Stomach (tissue), 9 donors: ENCODE results near the gene IQCH. TPM values are rescaled to one million over a fixed set of nuclear protein-coding genes. Genes with fewer than 3 reads are reported as not detected.
A peak's percentile ranks its signal among the peaks of the same experiment; 100 is the strongest.

Experiments
- DNase-seq, 2 donors: peaks; one replicate each; pipeline versions ENCODE4 v3.0.0 to v3.0.0-alpha.2; 2013 to 2019
- H3K27ac ChIP-seq, 5 donors: fragments of 200-600 bp in 4 of 5; sonication (generic) in 4 of 5; one replicate each; pipeline ENCODE4 v1.5.1; 2013 to 2019; ENCODE audit warnings: mild to moderate bottlenecking in 1 of 5, moderate library complexity in 1 of 5
- H3K27me3 ChIP-seq, 3 donors: fragments of 200-600 bp; sonication (generic); one replicate each; pipeline ENCODE4 v1.5.1; 2017 to 2019; ENCODE audit warnings: mixed run types in 1 of 3
- H3K36me3 ChIP-seq, 4 donors: fragments of 200-600 bp; sonication (generic); 1 replicate in 3 of 4; 2 replicates in 1 of 4; pipeline ENCODE4 v1.5.1; 2016 to 2019
- H3K4me1 ChIP-seq, 4 donors: fragments of 200-600 bp; sonication (generic); one replicate each; pipeline ENCODE4 v1.5.1; 2016 to 2019
- H3K4me3 ChIP-seq, 4 donors: fragments of 200-600 bp; sonication (generic) in 3 of 4; one replicate each; pipeline ENCODE4 v1.5.1; 2016 to 2019; ENCODE audit warnings: mild to moderate bottlenecking in 1 of 4
- H3K9me3 ChIP-seq, 4 donors: fragments of 200-600 bp; sonication (generic); one replicate each; pipeline ENCODE4 v1.5.1; 2016 to 2019
- CTCF ChIP-seq, 7 experiments: fragments of 450-650 bp in 4 of 7; fragments of 200-600 bp in 3 of 7; sonication (generic) in 3 of 7; IDR thresholded peaks; one replicate each; pipeline ENCODE4 v1.5.1; 2016 to 2019; ENCODE audit warnings: antibody characterized with exemption in 7 of 7, control low read depth in 2 of 7, mild to moderate bottlenecking in 1 of 7
- EP300 ChIP-seq: sonication (generic); formaldehyde crosslinking; IDR thresholded peaks from one replicate; pipeline ENCODE4 v1.6.1; 2017; ENCODE audit warnings: antibody characterized with exemption
- POLR2A ChIP-seq, 4 donors: fragments of 450-650 bp; IDR thresholded peaks; one replicate each; pipeline ENCODE4 v1.6.1; 2016; ENCODE audit warnings: antibody characterized with exemption in 4 of 4, control low read depth in 2 of 4, mild to moderate bottlenecking in 1 of 4, moderate library complexity in 1 of 4
- POLR2AphosphoS5 ChIP-seq, 3 donors: sonication (generic); formaldehyde crosslinking; IDR thresholded peaks; one replicate each; pipeline ENCODE4 v1.6.1; 2016; ENCODE audit warnings: antibody characterized with exemption in 3 of 3
- WGBS, 5 donors: extraction: QIAGEN DNeasy Blood & Tissue Kit in 3 of 5; methylation state at CpG; one replicate each; pipeline versions ENCODE4 v1.1.5 to v1.1.7; 2013 to 2018; 5-methylcytosine and 5-hydroxymethylcytosine counted together
- intact Hi-C: fragments of 100-400 bp; cut with DNase I; formaldehyde crosslinking; loops from one replicate; pipeline ENCODE4 v1.15.1; 2023; ENCODE audit warnings: low total_unique reads
- polyA plus RNA-seq, 3 donors: library from polyadenylated mRNA; stranded (reverse); fragments of 200-250 nt; gene quantifications; one replicate each; pipeline ENCODE4 v1.2.3, GENCODE V29; 2013
- total RNA-seq, 5 donors: library from RNA; depleted of rRNA; stranded (reverse); fragments of >200 nt; gene quantifications; one replicate each; pipeline versions ENCODE4 v1.1.0 to v1.2.3, GENCODE V29; 2014 to 2016
- donor health status: healthy with polysubstance abuse.
- donor health status: Bipolar disorder and iron deficiency.
- donor health status: healthy.

Gene IQCH
- total and polyA plus RNA-seq, 8 donors = 0.25 to 9.4 (median 1.7) TPM; not detected in 1

GRCh38 chr15:67545864-67546263 lies 291.3 kb downstream of the IQCH start:
- Histone ChIP-seq H3K9me3 (no peaks in the 10 kb centered on the region), H3K4me3 (no peak overlapping the region), H3K4me1 (peaks cover 18 to 52% (median 31%) of the 10 kb centered on the region in 4 donors), H3K27ac (no peak overlapping the region), H3K36me3 (peaks cover 0 to 27% (median 18%) of the 10 kb centered on the region in 4 donors), H3K27me3 (no peaks in the 10 kb centered on the region)
- intact Hi-C loops = no loop called here
- 61 to 88% (median 67%) methylated on average over 3 of the region's 3 CpGs for WGBS, 5 donors
- TF ChIP-seq POLR2AphosphoS5 (IDR thresholded peaks at IDR 0.05) (no peak), CTCF (IDR thresholded peaks at IDR 0.05) (no peak), EP300 (no peak), POLR2A (IDR thresholded peaks at IDR 0.05) (no peak)
- no peak for DNase-seq

GRCh38 chr15:67547064-67547463 lies 292.5 kb downstream of the IQCH start:
- H3K9me3 ChIP-seq = no peaks in the 10 kb centered on the region
- H3K36me3 ChIP-seq = peaks cover 0 to 39% (median 28%) of the 10 kb centered on the region in 4 donors
- no peak overlapping the region for H3K27ac ChIP-seq
- 83 to 95% (median 88%) methylated on average over 2 of the region's 2 CpGs for WGBS, 5 donors
- no peak overlapping the region for H3K4me3 ChIP-seq
- intact Hi-C loops = no loop called here
- no peak for TF ChIP-seq EP300
- no peak for TF ChIP-seq POLR2AphosphoS5 (IDR thresholded peaks at IDR 0.05)
- no peak for TF ChIP-seq POLR2A (IDR thresholded peaks at IDR 0.05)
- TF ChIP-seq CTCF (IDR thresholded peaks at IDR 0.05) = no peak
- no peaks in the 10 kb centered on the region for H3K27me3 ChIP-seq
- H3K4me1 ChIP-seq = peaks cover 16 to 47% (median 30%) of the 10 kb centered on the region in 4 donors
- no peak for DNase-seq

- 51 to 73% (median 62%) methylated on average over 3 of the region's 3 CpGs for WGBS, 5 donors
- intact Hi-C loops = no loop called here
- no peak overlapping the region for H3K4me3 ChIP-seq
- H3K36me3 ChIP-seq = peaks cover 3 to 44% (median 29%) of the 10 kb centered on the region in 4 donors
- peak overlapping the region in 2 of 5 donors; percentile 11 to 30 for H3K27ac ChIP-seq
- no peaks in the 10 kb centered on the region for H3K9me3 ChIP-seq
- H3K27me3 ChIP-seq = no peaks in the 10 kb centered on the region
- DNase-seq = no peak
- TF ChIP-seq POLR2A (IDR thresholded peaks at IDR 0.05) (no peak), CTCF (IDR thresholded peaks at IDR 0.05) (no peak)
- peaks cover 16 to 47% (median 30%) of the 10 kb centered on the region in 4 donors for H3K4me1 ChIP-seq
Measured at GRCh38 chr15:67547836-67548235, 293.2 kb downstream of the IQCH start.

DNA sequence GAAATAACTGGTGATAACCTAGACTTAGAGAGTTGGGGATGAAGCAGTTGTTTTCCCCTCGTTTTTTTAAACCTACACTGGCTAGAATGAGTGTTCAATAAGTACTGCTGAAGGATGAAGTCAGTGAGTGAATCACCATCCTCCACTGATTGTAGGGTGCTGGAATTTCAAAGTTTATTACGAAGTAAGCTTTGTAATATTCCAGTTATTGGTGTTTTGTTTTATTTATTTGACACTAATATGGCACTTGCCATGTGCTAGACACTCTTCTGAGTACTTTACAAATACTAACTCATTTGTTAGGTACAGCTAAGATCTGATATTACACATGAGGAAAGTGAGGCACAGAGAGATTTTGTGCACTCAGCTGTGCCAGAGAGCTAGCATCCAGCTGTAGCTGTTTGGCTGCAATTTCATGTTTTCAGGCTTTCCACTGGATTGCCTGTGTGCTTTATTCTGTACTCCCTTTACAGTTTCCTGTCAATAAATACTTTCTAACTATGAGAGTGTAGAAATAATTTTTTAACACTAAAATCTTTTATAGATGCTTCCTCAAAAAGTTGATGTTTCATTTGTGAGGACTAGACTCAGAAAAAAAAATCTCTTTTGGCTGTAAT lies 293.8 kb downstream of the IQCH start:
- intact Hi-C loops = no loop called here
- 56 to 69% (median 67%) methylated on average over 2 of the region's 2 CpGs for WGBS, 5 donors
- peak overlapping the region in 3 of 5 donors; percentile 11 to 41 (median 30) for H3K27ac ChIP-seq
- TF ChIP-seq EP300 = no peak
- TF ChIP-seq CTCF (IDR thresholded peaks at IDR 0.05) = no peak
- no peak for TF ChIP-seq POLR2AphosphoS5 (IDR thresholded peaks at IDR 0.05)
- no peak for TF ChIP-seq POLR2A (IDR thresholded peaks at IDR 0.05)
- H3K27me3 ChIP-seq = no peaks in the 10 kb centered on the region
- H3K4me3 ChIP-seq = no peak overlapping the region
- peaks cover 3 to 44% (median 29%) of the 10 kb centered on the region in 4 donors for H3K36me3 ChIP-seq
- DNase-seq = no peak
- peaks cover 12 to 42% (median 25%) of the 10 kb centered on the region in 4 donors for H3K4me1 ChIP-seq
- no peaks in the 10 kb centered on the region for H3K9me3 ChIP-seq
